Inferior parietal cortex (tissue), 1 donor: Measurements from ENCODE around the gene DDA1.
"Not testable (repeated sequence)": the region's sequence is repeated elsewhere in the genome, so short reads cannot be mapped to it uniquely, and the experiment has no call there.

Experiments used
- DNase-seq: peaks from one replicate; pipeline ENCODE4 v3.0.0-alpha.2; 2016; ENCODE audit errors: extremely low spot score

DDA1 gene

DNA sequence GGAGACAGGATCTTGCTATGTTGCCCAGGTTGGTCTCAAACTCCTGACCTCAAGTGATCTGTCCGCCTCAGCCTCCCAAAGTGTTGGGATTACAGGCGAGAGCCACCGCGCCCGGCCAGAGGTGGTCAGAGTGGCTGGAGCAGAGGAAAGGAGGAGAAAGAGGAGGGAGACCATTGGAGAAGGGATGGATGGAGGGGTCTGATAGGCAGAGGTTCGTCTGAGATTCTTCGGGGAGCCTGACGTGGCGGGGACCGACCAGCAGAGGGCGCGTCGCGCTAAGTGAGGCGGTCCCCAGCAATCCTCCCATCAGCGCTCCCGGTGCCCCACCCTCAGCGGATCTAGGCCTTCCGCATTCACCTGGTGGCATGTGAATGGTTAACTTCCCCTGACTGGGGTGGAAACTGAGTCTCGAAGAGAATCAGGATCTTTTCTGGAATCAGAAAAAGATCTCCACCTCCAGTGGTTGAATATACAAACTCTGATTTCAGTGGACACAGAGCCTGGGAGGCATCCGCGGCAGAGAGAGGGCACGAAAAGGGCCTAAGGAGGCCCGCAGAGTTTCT lies 36.8 kb downstream of the DDA1 start:
- DNase-seq, result peak; percentile 69

- no peak for DNase-seq
Measured at GRCh38 chr19:17347361-17347760, 38.0 kb downstream of the DDA1 start.

- DNase-seq, result no peak
Measured at GRCh38 chr19:17347877-17348276, 38.5 kb downstream of the DDA1 start.

DNA sequence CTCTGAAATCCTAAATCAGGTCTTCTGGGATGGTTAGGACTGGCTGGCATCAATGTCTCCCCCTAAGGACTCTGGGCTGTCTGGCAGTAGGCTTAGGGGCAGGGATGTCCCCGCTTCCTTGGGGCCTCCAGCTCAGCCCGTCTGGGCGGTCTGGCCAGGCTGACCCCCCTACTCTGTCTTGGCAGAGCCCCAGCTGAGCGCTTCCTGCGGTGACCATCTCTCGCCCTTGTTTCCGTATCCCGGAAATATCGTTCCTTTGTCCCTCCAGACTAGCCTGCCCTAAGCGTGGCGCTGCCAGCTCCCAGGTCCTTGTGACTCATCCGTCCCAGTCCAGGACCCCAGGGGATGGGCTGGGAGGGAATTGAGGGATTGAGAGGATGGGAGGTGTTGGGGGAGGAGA lies 39.3 kb downstream of the DDA1 start:
- DNase-seq, result no peak

- DNase-seq, result no peak
Measured at GRCh38 chr19:17351815-17352435, 42.6 kb downstream of the DDA1 start.

- DNase-seq, result no peak
Measured at GRCh38 chr19:17352608-17353280, 43.4 kb downstream of the DDA1 start.

DNA sequence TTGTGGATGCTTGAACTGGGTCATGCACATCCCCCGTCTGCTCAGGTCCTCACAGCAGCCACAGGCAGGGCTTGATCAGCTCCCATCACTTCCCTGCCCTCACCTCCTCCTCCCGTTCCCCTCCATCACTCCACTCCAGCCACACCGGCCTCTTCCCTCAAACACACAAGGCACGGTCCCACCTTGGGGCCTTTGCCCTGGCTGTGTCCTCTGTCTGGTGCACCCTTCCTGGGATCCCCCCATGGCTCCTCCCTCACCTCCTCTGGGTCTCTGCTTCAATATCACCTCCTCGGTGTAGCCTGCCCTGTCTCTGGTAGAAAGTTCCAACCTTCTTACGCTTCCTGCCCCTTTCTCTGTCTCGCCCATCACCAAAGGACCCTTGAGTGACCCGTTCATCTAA lies 44.0 kb downstream of the DDA1 start:
- no peak for DNase-seq

- no peak for DNase-seq
Measured at GRCh38 chr19:17357078-17357666, 47.8 kb downstream of the DDA1 start.

DNA sequence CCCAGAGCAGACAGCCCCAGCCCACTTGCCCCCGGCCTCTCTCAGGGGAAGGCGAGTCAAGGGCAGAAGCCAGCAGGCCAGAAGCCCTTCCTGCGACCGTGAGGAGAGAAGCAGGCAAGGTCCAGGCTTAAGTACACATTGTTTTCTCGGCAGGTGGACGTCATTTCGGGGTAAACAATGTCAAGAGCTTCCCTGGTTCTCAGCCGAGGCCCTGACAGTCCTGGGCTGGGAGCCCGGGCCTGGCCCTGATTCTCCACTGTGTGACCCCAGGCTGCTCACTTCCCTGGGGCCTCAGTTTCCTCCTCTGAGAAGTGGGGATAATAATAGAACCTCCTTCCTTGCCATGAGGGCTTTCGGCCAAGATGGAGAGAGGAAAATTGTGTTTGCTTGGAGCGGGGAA lies 48.4 kb downstream of the DDA1 start:
- DNase-seq, result no peak

DNA sequence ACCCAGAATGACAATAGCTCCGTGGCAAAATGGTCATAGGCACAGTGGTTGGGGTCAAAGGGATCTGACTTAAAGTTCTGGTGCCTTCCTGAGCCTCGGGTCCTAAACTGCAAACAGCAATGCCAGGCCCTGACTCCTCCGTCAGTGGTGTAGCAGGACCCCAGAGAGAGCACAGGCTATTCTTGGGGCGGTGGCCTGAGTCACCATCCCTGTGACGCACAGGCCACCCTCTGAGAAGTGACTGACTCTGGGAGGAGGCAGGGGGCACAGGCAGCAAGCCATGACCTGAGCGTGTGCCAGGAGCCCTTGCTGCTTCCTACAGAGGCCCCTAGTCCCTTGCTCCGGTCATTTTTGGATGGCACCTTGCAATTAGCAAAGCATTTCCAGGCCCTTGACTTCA lies 49.0 kb downstream of the DDA1 start:
- no peak for DNase-seq

GRCh38 chr19:17359905-17360800 lies 50.8 kb downstream of the DDA1 start:
- no peak for DNase-seq

DNA sequence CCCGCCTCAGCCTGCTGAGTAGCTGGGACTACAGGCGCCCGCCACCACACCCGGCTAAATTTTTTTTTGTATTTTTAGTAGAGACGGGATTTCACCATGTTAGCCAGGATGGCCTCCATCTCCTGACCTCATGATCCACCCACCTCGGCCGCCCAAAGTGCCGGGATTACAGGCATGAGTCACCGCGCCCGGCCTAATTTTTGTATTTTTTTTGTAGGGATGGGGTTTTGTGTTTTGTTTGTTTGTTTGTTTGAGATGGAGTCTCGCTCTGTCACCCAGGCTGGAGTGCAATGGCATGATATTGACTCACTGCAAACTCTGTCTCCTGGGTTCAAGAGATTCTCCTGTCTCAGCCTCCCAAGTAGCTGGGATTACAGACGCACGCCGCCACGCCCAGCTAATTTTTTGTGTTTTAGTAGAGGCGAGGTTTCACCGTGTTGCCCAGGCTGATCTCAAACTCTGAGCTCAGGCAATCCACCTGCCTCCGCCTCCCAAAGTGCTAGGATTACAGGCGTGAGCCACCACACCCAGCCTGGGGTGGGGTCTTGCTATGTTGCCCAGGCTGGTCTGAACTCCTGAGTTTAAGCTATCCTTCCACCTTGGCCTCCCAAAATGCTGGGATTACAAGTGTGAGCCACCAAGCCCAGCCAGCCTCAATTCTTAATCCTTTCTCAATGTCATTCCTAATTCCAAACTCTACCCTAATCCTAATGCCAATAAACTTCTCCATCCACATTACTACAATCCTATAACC lies 54.7 kb downstream of the DDA1 start:
- DNase-seq, result not testable (repeated sequence)

- DNase-seq, result no peak
Measured at GRCh38 chr19:17365361-17365760, 56.0 kb downstream of the DDA1 start.

- DNase-seq, result peak; percentile 72
Measured at GRCh38 chr19:17370026-17370587, 60.7 kb downstream of the DDA1 start.
